ENCODE data around the gene TNFAIP8L1. TPM values are rescaled to one million over a fixed set of nuclear protein-coding genes. Genes with fewer than 3 reads are reported as not detected.

Gene TNFAIP8L1
- total RNA-seq, 1 donor from 2014 or later = 4.2 TPM

- Mint-ChIP-seq H3K36me3 (ENCODE audit: low read depth) (no peaks in the 10 kb centered on the region), H3K4me1 (ENCODE audit: low read depth) (peaks cover 10% of the 10 kb centered on the region), H3K9me3 (ENCODE audit: low read depth) (no peaks in the 10 kb centered on the region), H3K4me3 (ENCODE audit: unreplicated experiment) (no peak overlapping the region), H3K27me3 (ENCODE audit: low read depth) (no peaks in the 10 kb centered on the region), H3K27ac (ENCODE audit: unreplicated experiment) (no peak overlapping the region)
- no peak for DNase-seq (ENCODE audit: low spot score)
- TF ChIP-seq CTCF (IDR thresholded peaks at IDR 0.05) = no peak
Measured at GRCh38 chr19:4641132-4641531, 1.8 kb downstream of the TNFAIP8L1 start.

DNA sequence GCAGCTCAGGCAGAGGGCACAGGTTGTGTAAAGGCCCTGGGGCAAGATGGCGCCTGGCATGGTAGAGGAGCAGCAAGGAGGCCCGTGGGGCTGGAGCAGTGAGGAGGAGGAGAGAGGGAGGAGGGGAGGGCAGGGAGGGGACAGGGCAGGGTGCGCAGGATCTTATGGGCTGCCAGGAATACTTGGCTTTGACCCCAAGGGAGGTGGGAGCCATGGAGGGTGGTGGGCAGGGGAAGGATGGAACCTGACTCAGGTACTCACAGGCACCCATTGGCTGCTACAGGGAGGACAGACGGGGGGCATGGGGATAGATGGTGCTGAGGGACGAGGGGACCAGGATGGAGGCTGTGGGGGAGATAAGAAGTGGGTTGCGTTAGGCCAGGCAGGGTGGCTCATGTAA, 3.3 kb downstream of the TNFAIP8L1 start:
- TF ChIP-seq CTCF (IDR thresholded peaks at IDR 0.05) = no peak
- Mint-ChIP-seq H3K36me3 (ENCODE audit: low read depth) (no peaks in the 10 kb centered on the region), H3K27me3 (ENCODE audit: low read depth) (no peaks in the 10 kb centered on the region), H3K4me1 (ENCODE audit: low read depth) (peaks cover 10% of the 10 kb centered on the region), H3K4me3 (ENCODE audit: unreplicated experiment) (no peak overlapping the region), H3K27ac (ENCODE audit: unreplicated experiment) (no peak overlapping the region), H3K9me3 (ENCODE audit: low read depth) (no peaks in the 10 kb centered on the region)
- no peak for DNase-seq (ENCODE audit: low spot score)

DNA sequence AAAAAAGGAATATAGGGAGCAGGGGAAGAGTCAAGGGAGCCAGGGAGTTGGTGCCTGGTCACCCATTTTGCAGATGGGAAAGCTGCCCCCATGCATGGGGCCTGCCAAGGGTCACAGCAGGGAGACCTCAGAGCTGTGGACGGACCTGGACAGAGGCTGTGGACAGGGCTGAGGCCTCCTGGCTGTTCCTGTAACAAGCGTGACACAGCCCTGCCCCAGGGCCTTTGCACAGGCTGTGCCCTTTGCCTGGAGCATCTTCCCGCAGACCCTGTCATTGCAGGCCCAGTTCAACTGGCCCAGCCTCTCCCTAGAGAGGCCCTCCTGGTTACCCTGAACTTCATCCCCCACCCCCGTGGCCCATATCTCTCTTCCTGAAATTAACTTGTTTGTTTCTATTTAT, 6.4 kb downstream of the TNFAIP8L1 start:
- Mint-ChIP-seq H3K36me3 (ENCODE audit: low read depth) (no peaks in the 10 kb centered on the region), H3K27me3 (ENCODE audit: low read depth) (no peaks in the 10 kb centered on the region), H3K4me3 (ENCODE audit: unreplicated experiment) (no peak overlapping the region)

DNA sequence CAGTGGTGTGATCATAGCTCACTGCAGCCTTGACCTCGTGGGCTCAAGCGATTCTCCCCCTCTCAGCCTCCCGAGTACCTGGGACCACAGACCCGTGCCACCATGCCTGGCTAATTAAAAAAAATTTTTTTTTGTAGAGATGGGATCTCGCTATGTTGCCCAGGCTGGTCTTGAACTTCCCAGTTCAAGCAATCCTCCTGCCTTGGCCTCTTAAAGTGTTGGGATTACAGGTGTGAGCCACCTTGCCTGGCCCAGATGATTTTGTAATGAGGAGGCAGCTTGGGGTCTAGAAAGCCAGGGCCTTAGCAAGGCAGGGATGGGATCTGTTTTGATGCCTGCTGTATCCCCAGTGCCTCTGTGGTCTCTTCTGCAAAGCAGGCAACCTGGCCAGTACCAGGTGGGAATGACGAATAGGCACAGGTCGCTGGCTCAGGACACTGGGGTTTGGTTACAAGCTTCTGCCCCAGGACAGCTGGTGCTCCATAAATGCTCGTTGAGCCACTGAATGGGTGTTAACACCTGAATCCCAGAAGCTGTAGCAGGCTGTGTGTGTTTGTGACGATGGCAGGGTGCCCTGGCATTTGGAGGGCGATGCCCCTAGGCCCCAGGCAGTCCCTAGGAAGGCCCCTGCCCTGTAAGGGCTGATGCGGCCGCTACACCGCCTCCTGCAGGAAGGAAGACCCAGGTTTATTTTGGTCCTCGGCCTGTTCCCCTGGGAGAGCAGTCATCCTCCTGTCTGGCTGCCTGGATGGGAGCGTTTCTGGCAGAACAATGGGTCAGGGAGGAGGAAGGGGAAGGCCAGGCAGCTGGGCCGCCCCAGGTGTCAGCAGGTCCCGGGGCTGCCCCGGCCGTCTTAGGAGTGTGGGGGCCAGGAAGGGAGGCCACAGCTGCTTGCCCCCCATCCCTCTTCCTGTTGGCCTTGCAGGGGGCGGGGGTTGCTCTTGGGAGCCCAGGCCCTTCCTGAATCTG, 8.6 kb downstream of the TNFAIP8L1 start:
- Mint-ChIP-seq H3K27ac (ENCODE audit: unreplicated experiment) (no peak overlapping the region), H3K27me3 (ENCODE audit: low read depth) (no peaks in the 10 kb centered on the region), H3K4me3 (ENCODE audit: unreplicated experiment) (no peak overlapping the region), H3K9me3 (ENCODE audit: low read depth) (no peaks in the 10 kb centered on the region), H3K4me1 (ENCODE audit: low read depth) (peaks cover 5% of the 10 kb centered on the region), H3K36me3 (ENCODE audit: low read depth) (no peaks in the 10 kb centered on the region)
- DNase-seq (ENCODE audit: low spot score) = no peak
- peak; percentile 65 for TF ChIP-seq CTCF (IDR thresholded peaks at IDR 0.05)

More for the DNA sequence above, 6.4 kb downstream of the TNFAIP8L1 start:
- Mint-ChIP-seq H3K9me3 (ENCODE audit: low read depth) (no peaks in the 10 kb centered on the region), H3K4me1 (ENCODE audit: low read depth) (peaks cover 5% of the 10 kb centered on the region), H3K27ac (ENCODE audit: unreplicated experiment) (no peak overlapping the region)
- TF ChIP-seq CTCF (IDR thresholded peaks at IDR 0.05) = no peak
- DNase-seq (ENCODE audit: low spot score) = no peak

GRCh38 chr19:4649392-4650047, 10.2 kb downstream of the TNFAIP8L1 start:
- Mint-ChIP-seq H3K9me3 (ENCODE audit: low read depth) (no peaks in the 10 kb centered on the region), H3K27me3 (ENCODE audit: low read depth) (no peaks in the 10 kb centered on the region), H3K27ac (ENCODE audit: unreplicated experiment) (no peak overlapping the region), H3K4me3 (ENCODE audit: unreplicated experiment) (no peak overlapping the region), H3K4me1 (ENCODE audit: low read depth) (peaks cover 5% of the 10 kb centered on the region), H3K36me3 (ENCODE audit: low read depth) (no peaks in the 10 kb centered on the region)
- no peak for TF ChIP-seq CTCF (IDR thresholded peaks at IDR 0.05)
- DNase-seq (ENCODE audit: low spot score) = no peak

All from chondrocyte (in vitro differentiated cells).